ENCODE measurements around the gene ITGB1.

ITGB1 gene

GRCh38 chr10:32955790-32956189, 2.2 kb downstream of the ITGB1 start:
- DNase-seq (ENCODE audit: low read depth in 2 of 2) = no peak

GRCh38 chr10:32955299-32955772, 2.7 kb downstream of the ITGB1 start:
- no peak for DNase-seq (ENCODE audit: low read depth in 2 of 2)

GRCh38 chr10:32954545-32955298, 3.3 kb downstream of the ITGB1 start:
- DNase-seq (ENCODE audit: low read depth in 2 of 2) = no peak

- no peak for DNase-seq (ENCODE audit: low read depth in 2 of 2)
Measured at GRCh38 chr10:32954080-32954479, 4.0 kb downstream of the ITGB1 start.

- no peak for DNase-seq (ENCODE audit: low read depth in 2 of 2)
Measured at GRCh38 chr10:32953277-32953927, 4.6 kb downstream of the ITGB1 start.

GRCh38 chr10:32952541-32953276, 5.3 kb downstream of the ITGB1 start:
- no peak for DNase-seq (ENCODE audit: low read depth in 2 of 2)

- no peak for DNase-seq (ENCODE audit: low read depth in 2 of 2)
Measured at GRCh38 chr10:32952094-32952493, 5.9 kb downstream of the ITGB1 start.

- DNase-seq (ENCODE audit: low read depth in 2 of 2) = no peak
Measured at GRCh38 chr10:32951111-32951510, 6.9 kb downstream of the ITGB1 start.

- no peak for DNase-seq (ENCODE audit: low read depth in 2 of 2)
Measured at GRCh38 chr10:32950591-32951108, 7.4 kb downstream of the ITGB1 start.

GRCh38 chr10:32949221-32949678, 8.8 kb downstream of the ITGB1 start:
- DNase-seq (ENCODE audit: low read depth in 2 of 2) = no peak

- DNase-seq (ENCODE audit: low read depth in 2 of 2) = no peak
Measured at GRCh38 chr10:32948451-32948850, 9.6 kb downstream of the ITGB1 start.

GRCh38 chr10:32947586-32947985, 10.4 kb downstream of the ITGB1 start:
- no peak for DNase-seq (ENCODE audit: low read depth in 2 of 2)

GRCh38 chr10:32946108-32946507, 11.9 kb downstream of the ITGB1 start:
- DNase-seq (ENCODE audit: low read depth in 2 of 2) = no peak

GRCh38 chr10:32943854-32944661, 14.0 kb downstream of the ITGB1 start:
- no peak for DNase-seq (ENCODE audit: low read depth in 2 of 2)

GRCh38 chr10:32943395-32943794, 14.6 kb downstream of the ITGB1 start:
- no peak for DNase-seq (ENCODE audit: low read depth in 2 of 2)

- no peak for DNase-seq (ENCODE audit: low read depth in 2 of 2)
Measured at GRCh38 chr10:32942081-32942480, 15.9 kb downstream of the ITGB1 start.

- DNase-seq (ENCODE audit: low read depth in 2 of 2) = no peak
Measured at GRCh38 chr10:32941357-32941756, 16.7 kb downstream of the ITGB1 start.

GRCh38 chr10:32940321-32941301, 17.4 kb downstream of the ITGB1 start:
- DNase-seq (ENCODE audit: low read depth in 2 of 2) = no peak

- DNase-seq (ENCODE audit: low read depth in 2 of 2) = no peak
Measured at GRCh38 chr10:32939296-32940111, 18.5 kb downstream of the ITGB1 start.
